PC-3 (cell line): ENCODE results near the gene TWNK. TPM values are rescaled to one million over a fixed set of nuclear protein-coding genes. Genes with fewer than 3 reads are reported as not detected.

ENCODE experiments used
- ATAC-seq: fragments of 200-7000 bp; cut with Tn5 transposase; 2 replicates; pipeline ENCODE4 v1.9.1; 2020; ENCODE audit warnings: mild to moderate bottlenecking, moderate library complexity
- BruUV-seq: library from RNA; stranded (reverse); fragments of 400-500 nt; replicated peaks from 2 replicates; lab custom pipeline; 2021; lab: Mats Ljungman, UMichigan
- CTCF ChIA-PET: fragments of 300-600 bp; sonication (Branson Sonifier 250); formaldehyde crosslinking; loops from one replicate; lab custom pipeline; 2022; ENCODE audit warnings: antibody characterized with exemption; lab: Charles Lee
- POLR2A ChIA-PET: fragments of 300-600 bp; sonication (Branson Sonifier 250); formaldehyde crosslinking; loops from one replicate; lab custom pipeline; 2022; ENCODE audit warnings: antibody characterized with exemption; ENCODE audit not compliant: unreplicated experiment; lab: Charles Lee
- DNase-seq: peaks from one replicate; pipeline ENCODE4 v3.0.0-alpha.2; 2015
- H2AFZ ChIP-seq: fragments of 300-600 bp; sonication (generic); 2 replicates; pipeline ENCODE4 v1.6.0; 2016; ENCODE audit warnings: antibody characterized with exemption, low read length
- H3F3A ChIP-seq: fragments of 300-600 bp; sonication (generic); one replicate; pipeline ENCODE4 v1.6.0; 2017; ENCODE audit warnings: antibody characterized with exemption, low read length, control low read depth, mild to moderate bottlenecking; ENCODE audit not compliant: unreplicated experiment
- H3K27ac ChIP-seq: fragments of 300-600 bp; sonication (generic); 2 replicates; pipeline ENCODE4 v1.5.1; 2016; ENCODE audit warnings: mild to moderate bottlenecking, low read length
- H3K27me3 ChIP-seq: fragments of 300-600 bp; sonication (generic); 2 replicates; pipeline ENCODE4 v1.6.1; 2016; ENCODE audit warnings: low read length, mixed read lengths
- H3K36me3 ChIP-seq: fragments of 300-600 bp; sonication (generic); 2 replicates; pipeline ENCODE4 v1.6.1; 2016; ENCODE audit warnings: low read depth, mixed run types, low read length, mixed read lengths
- H3K4me1 ChIP-seq: fragments of 300-600 bp; sonication (generic); 2 replicates; pipeline ENCODE4 v1.5.1; 2016; ENCODE audit warnings: low read length; ENCODE audit not compliant: insufficient read depth
- H3K4me2 ChIP-seq: fragments of 300-600 bp; sonication (generic); 2 replicates; pipeline ENCODE4 v1.6.0; 2016; ENCODE audit warnings: low read length
- H3K4me3 ChIP-seq: fragments of 300-600 bp; sonication (generic); 2 replicates; pipeline ENCODE4 v1.5.1; 2016; ENCODE audit warnings: mild to moderate bottlenecking, low read length, mixed read lengths
- H3K79me2 ChIP-seq: fragments of 300-600 bp; sonication (generic); 2 replicates; pipeline ENCODE4 v1.6.1; 2017; ENCODE audit warnings: low read length, mixed read lengths
- H3K9ac ChIP-seq: fragments of 300-600 bp; sonication (generic); 2 replicates; pipeline ENCODE4 v1.6.0; 2016; ENCODE audit warnings: mild to moderate bottlenecking, low read length
- H3K9me2 ChIP-seq: fragments of 300-600 bp; sonication (generic); replicated peaks from 2 replicates; pipeline ENCODE4 v1.6.1; 2016; ENCODE audit warnings: mixed run types, low read length, mixed read lengths
- H3K9me3 ChIP-seq: fragments of 300-600 bp; sonication (generic); 2 replicates; pipeline ENCODE4 v1.6.1; 2016; ENCODE audit warnings: low read length, mixed read lengths
- H4K20me1 ChIP-seq: fragments of 300-600 bp; sonication (generic); 2 replicates; pipeline ENCODE4 v1.6.1; 2016; ENCODE audit warnings: low read length, mixed read lengths
- EZH2 ChIP-seq: fragments of 300-600 bp; sonication (generic); IDR thresholded peaks from one replicate; pipeline ENCODE4 v1.6.1; 2017; ENCODE audit warnings: antibody characterized with exemption, mild to moderate bottlenecking, low read length; ENCODE audit not compliant: unreplicated experiment
- EZH2phosphoT487 ChIP-seq: fragments of 300-600 bp; sonication (generic); IDR thresholded peaks from 2 replicates; pipeline ENCODE4 v1.6.1; 2018; ENCODE audit warnings: mild to moderate bottlenecking, antibody characterized with exemption, low read length, borderline replicate concordance
- intact Hi-C: fragments of 100-400 bp; cut with micrococcal nuclease; formaldehyde crosslinking; loops from 2 replicates; pipeline ENCODE4 v1.9.0; 2023
- total RNA-seq: library from RNA; depleted of rRNA; stranded (reverse); fragments of >200 nt; gene quantifications from 2 replicates; pipeline ENCODE4 v1.2.3, GENCODE V29; 2014
- TF ChIP-seq, protein P1 (sequence below): fragments of 300-600 bp; sonication (generic); conservative IDR thresholded peaks from 2 replicates; pipeline ENCODE4 v1.5.1; 2017; ENCODE audit warnings: antibody characterized with exemption, low read depth, mild to moderate bottlenecking, low read length

TWNK gene
- total RNA-seq, 1 experiment from 2014 or later: 7.5 TPM

DNA sequence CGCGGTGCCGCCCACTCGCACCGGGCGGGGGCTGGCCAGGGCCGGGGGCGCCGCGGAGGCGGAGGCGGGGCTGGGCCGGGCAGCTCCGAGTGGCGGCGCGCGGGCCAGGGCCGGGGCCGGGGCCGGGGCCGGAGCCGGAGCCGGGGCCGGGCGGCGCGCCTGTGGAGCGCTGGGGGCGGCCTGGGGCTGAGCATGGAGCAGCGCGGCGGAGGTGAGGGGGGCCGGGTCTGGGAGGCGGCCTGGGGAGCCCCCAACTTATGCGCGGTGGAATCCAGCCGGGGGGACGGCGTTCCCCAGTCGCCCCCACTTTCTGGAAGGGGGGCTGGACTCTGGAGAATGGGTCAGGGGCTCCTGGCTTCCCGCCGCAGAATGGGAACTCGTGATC, 12.4 kb downstream of the TWNK start, which contains the start of gene LZTS2:
TSS of gene LZTS2 (plus strand) at position 67 of the 385 bp plus-strand sequence. CDS start 2,731 bp downstream, outside the sequence.
- H3K9me2 ChIP-seq: no peaks in the 10 kb centered on the region
- peak within 1 kb of the TSS; percentile 88 for H3K4me3 ChIP-seq
- H3K79me2 ChIP-seq: peaks cover 40% of the 10 kb centered on the region
- peak within 1 kb of the TSS; percentile 99 for H3K4me2 ChIP-seq
- H3K27me3 ChIP-seq: no peaks in the 10 kb centered on the region
- no peaks in the 10 kb centered on the region for H3K36me3 ChIP-seq
- ATAC-seq (peak; percentile 25; the same call in 1 of the 2 replicates), DNase-seq (no peak)
- peak within 1 kb of the TSS; percentile 91 for H2AFZ ChIP-seq
- no peaks in the 10 kb centered on the region for H3F3A ChIP-seq
- TF ChIP-seq, protein P1, sequence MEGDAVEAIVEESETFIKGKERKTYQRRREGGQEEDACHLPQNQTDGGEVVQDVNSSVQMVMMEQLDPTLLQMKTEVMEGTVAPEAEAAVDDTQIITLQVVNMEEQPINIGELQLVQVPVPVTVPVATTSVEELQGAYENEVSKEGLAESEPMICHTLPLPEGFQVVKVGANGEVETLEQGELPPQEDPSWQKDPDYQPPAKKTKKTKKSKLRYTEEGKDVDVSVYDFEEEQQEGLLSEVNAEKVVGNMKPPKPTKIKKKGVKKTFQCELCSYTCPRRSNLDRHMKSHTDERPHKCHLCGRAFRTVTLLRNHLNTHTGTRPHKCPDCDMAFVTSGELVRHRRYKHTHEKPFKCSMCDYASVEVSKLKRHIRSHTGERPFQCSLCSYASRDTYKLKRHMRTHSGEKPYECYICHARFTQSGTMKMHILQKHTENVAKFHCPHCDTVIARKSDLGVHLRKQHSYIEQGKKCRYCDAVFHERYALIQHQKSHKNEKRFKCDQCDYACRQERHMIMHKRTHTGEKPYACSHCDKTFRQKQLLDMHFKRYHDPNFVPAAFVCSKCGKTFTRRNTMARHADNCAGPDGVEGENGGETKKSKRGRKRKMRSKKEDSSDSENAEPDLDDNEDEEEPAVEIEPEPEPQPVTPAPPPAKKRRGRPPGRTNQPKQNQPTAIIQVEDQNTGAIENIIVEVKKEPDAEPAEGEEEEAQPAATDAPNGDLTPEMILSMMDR: no peak
- no peak for TF ChIP-seq EZH2phosphoT487
- no peak for TF ChIP-seq EZH2
- ChIA-PET CTCF (no interaction called here), POLR2A (no interaction called here)
- peak within 1 kb of the TSS; percentile 95 for H3K9ac ChIP-seq
- no peaks in the 10 kb centered on the region for H4K20me1 ChIP-seq
- intact Hi-C loops: no loop called here
- BruUV-seq: no TSS peak
- no peaks in the 10 kb centered on the region for H3K9me3 ChIP-seq
- peak within 1 kb of the TSS; percentile 76 for H3K27ac ChIP-seq
- H3K4me1 ChIP-seq: peaks cover 36% of the 10 kb centered on the region

DNA sequence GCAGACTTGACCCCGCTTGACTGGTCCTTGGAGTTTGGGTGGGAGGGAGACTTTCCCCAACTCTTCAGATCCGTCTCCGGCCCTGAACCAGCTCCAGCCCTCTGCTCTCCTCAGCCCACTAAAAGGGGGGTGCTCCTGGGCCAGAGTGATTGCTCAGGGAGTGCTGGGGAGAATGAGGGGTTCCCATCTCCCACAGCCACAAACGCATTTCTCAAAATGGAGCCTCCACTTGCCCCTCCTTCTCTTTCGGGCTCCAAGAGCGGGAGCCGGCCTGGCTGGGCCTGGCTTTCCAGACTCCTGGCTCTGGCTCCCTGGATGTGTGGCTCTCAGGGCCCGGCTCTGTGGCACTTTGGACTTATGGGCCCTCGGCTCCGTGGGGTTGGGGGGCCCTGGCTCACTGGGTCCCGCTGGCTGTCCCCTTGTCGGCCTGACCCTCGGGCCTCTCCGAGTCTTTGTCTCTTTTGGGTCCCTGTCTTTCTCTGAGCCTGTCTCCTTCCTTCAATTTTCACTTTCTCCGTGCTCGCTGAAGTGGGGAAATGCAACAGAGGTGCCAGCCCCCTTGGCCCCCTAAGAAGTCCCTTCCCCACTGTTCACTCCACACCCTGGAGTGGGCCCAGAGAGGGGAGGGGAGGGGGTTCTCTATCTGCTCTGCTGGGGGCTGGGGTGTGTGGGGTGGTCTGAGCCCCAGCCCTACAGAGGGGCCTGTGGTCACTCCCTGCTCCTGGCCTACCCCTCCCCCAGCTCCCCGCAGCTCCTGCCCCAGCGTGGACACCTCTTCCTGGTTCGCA, 13.0 kb downstream of the TWNK start:
- H2AFZ ChIP-seq: peak overlapping the region; percentile 81
- H3K9me3 ChIP-seq: no peaks in the 10 kb centered on the region
- no peaks in the 10 kb centered on the region for H4K20me1 ChIP-seq
- CTCF ChIA-PET: no interaction called here
- peak overlapping the region; percentile 93 for H3K9ac ChIP-seq
- peak overlapping the region; percentile 44 for H3K27ac ChIP-seq
- no peaks in the 10 kb centered on the region for H3K36me3 ChIP-seq
- H3K9me2 ChIP-seq: no peaks in the 10 kb centered on the region
- TF ChIP-seq, protein P1: no peak
- TF ChIP-seq EZH2phosphoT487 (no peak), EZH2 (no peak)
- peaks cover 40% of the 10 kb centered on the region for H3K79me2 ChIP-seq
- no peak for DNase-seq
- H3K27me3 ChIP-seq: no peaks in the 10 kb centered on the region
- H3K4me2 ChIP-seq: peak overlapping the region; percentile 97
- intact Hi-C loops: no loop called here
- H3K4me3 ChIP-seq: peak overlapping the region; percentile 83
- peaks cover 36% of the 10 kb centered on the region for H3K4me1 ChIP-seq
- POLR2A ChIA-PET: no interaction called here
- ATAC-seq: no peak
- TSS peak; percentile 28 for BruUV-seq
- no peaks in the 10 kb centered on the region for H3F3A ChIP-seq
